H1 (cell line): ENCODE results near the gene CACNA2D1.

Source experiments
- CBX8 ChIP-seq: fragments of 300-800, 300-1000 bp; sonication (generic); IDR thresholded peaks from 2 replicates; pipeline ENCODE4 v1.7.1; 2016; ENCODE audit warnings: low read depth, low read length, borderline replicate concordance
- CTCF ChIP-seq, 3 experiments: IDR thresholded peaks; 1 replicate in 2 of 3; 2 replicates in 1 of 3; pipeline versions ENCODE4 v1.5.1 to v1.6.1; 2011; ENCODE audit warnings: low read length in 3 of 3, mild to moderate bottlenecking in 3 of 3, inconsistent platforms in 2 of 3, low read depth in 1 of 3, moderate library complexity in 1 of 3; ENCODE audit not compliant: insufficient read depth in 1 of 3; ENCODE audit errors: control extremely low read depth in 1 of 3
- EZH2 ChIP-seq: fragments of 200-600 bp; sonication (generic); IDR thresholded peaks from 2 replicates; pipeline ENCODE4 v1.7.1; 2012; ENCODE audit warnings: low read depth, mild to moderate bottlenecking, moderate library complexity, low read length, inconsistent platforms; ENCODE audit not compliant: severe bottlenecking
- JUND ChIP-seq: IDR thresholded peaks from 2 replicates; pipeline ENCODE4 v1.6.1; 2011; ENCODE audit warnings: mild to moderate bottlenecking, improper control_type of control experiment, low read length
- POLR2A ChIP-seq, 2 experiments: IDR thresholded peaks; 1 replicate in 1 of 2; 2 replicates in 1 of 2; pipeline ENCODE4 v1.6.1; 2011; ENCODE audit warnings: low read depth in 2 of 2, low read length in 2 of 2, mild to moderate bottlenecking in 2 of 2; ENCODE audit errors: control extremely low read depth in 1 of 2
- RNF2 ChIP-seq: fragments of 200-900, 300-1000 bp; sonication (generic); IDR thresholded peaks from 2 replicates; pipeline ENCODE4 v1.7.1; 2016; ENCODE audit warnings: borderline replicate concordance, low read depth, mild to moderate bottlenecking, antibody characterized with exemption, low read length; ENCODE audit not compliant: poor library complexity, severe bottlenecking; ENCODE audit errors: missing control alignments
- SRF ChIP-seq: IDR thresholded peaks from 2 replicates; pipeline ENCODE4 v1.6.1; 2011; ENCODE audit warnings: mild to moderate bottlenecking, low read depth, low read length, moderate library complexity
- TAF1 ChIP-seq: IDR thresholded peaks from 2 replicates; pipeline ENCODE4 v1.6.1; 2011; ENCODE audit warnings: mild to moderate bottlenecking, low read depth, low read length
- TF ChIP-seq, protein P1 (sequence below): IDR thresholded peaks from 2 replicates; pipeline ENCODE4 v1.6.1; 2011; ENCODE audit warnings: low read length, improper control_type of control experiment

DNA sequence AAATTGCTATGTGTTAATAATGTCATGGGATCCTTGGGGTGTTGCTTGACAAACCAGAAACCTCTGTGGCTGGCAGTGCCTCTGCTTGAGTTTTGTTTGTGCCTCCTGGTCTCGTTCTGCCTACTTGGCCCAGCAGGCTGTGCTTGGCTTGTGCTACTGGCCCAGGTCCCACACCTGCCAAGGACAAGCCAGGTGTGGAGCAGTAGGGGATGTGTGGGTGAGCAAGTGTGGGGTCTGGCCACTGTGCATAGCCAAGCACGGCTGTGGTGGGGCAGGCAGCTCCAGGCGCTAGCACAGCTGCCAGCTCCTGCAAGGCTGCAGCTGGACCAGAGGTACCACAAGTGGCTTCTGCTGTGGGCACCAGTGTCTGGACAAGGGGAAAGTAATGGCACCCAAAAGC lies 524.1 kb downstream of the CACNA2D1 start:
- TF ChIP-seq TAF1: no peak
- no peak for TF ChIP-seq RNF2
- no peak for TF ChIP-seq CTCF (IDR thresholded peaks at IDR 0.05; ENCODE audit: control extremely low read depth in 1 of 3, insufficient read depth in 1 of 3, low read depth in 1 of 3, low read length in 3 of 3)
- TF ChIP-seq POLR2A (IDR thresholded peaks at IDR 0.05; ENCODE audit: control extremely low read depth in 1 of 2, low read depth in 2 of 2, low read length in 2 of 2): no peak
- no peak for TF ChIP-seq JUND
- TF ChIP-seq CBX8: no peak
- TF ChIP-seq EZH2: no peak
- TF ChIP-seq SRF: no peak
- TF ChIP-seq, protein P1, sequence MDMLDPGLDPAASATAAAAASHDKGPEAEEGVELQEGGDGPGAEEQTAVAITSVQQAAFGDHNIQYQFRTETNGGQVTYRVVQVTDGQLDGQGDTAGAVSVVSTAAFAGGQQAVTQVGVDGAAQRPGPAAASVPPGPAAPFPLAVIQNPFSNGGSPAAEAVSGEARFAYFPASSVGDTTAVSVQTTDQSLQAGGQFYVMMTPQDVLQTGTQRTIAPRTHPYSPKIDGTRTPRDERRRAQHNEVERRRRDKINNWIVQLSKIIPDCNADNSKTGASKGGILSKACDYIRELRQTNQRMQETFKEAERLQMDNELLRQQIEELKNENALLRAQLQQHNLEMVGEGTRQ: no peak
